ENCODE measurements around the gene UBL7.
"Not testable (repeated sequence)": the region's sequence is repeated elsewhere in the genome, so short reads cannot be mapped to it uniquely, and the experiment has no call there.

The UBL7 gene, protein sequence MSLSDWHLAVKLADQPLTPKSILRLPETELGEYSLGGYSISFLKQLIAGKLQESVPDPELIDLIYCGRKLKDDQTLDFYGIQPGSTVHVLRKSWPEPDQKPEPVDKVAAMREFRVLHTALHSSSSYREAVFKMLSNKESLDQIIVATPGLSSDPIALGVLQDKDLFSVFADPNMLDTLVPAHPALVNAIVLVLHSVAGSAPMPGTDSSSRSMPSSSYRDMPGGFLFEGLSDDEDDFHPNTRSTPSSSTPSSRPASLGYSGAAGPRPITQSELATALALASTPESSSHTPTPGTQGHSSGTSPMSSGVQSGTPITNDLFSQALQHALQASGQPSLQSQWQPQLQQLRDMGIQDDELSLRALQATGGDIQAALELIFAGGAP

GRCh38 chr15:74460871-74461846, at the start of gene UBL7:
TSS of gene UBL7 (minus strand) at chr15:74461160. CDS start at chr15:74458867, 2,293 bp downstream.
- peak; percentile 93 for DNase-seq

GRCh38 chr15:74506515-74506840, 45.5 kb upstream of the UBL7 start:
- no peak for DNase-seq

GRCh38 chr15:74505837-74506514, 45.0 kb upstream of the UBL7 start:
- no peak for DNase-seq

GRCh38 chr15:74504836-74505235, 43.9 kb upstream of the UBL7 start:
- no peak for DNase-seq

DNA sequence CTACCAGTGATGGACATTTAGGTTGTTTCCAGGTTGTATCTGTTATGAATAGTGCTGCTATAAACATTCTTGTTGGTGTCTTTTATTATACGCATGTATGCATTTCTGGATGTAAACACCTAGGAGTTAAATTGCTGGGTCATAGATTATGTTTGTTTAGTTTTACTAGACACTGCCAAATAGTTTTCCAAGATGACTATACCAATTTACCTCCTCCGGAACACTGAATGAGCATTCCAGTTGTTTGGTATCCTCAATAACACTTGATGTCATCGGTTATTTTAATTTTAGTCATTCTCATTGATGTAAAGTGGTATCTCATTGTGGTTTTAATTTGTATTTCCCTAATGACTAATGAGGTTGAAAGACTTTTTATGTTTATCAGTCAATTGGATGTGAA, 43.5 kb upstream of the UBL7 start:
- no peak for DNase-seq

GRCh38 chr15:74502301-74502700, 41.3 kb upstream of the UBL7 start:
- DNase-seq = no peak

DNA sequence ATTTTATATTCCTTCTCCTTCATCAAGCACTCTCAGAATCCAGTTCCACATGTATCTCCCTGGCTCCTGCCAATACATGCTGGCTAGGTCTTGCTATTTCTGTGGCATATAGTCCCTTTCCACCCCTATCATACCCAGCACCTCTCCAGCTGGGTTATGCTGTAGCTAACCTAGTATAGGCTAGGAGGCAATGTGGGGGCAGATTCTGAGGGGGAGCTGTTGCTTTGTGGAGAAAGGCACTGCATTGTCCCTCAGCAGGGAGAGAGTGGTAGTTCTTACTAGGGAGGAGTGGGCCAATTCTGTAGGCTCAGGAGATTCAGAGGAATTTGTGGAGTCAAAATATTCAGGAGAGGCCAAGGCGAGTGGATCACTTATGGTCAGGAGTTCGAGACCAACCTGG, 39.4 kb upstream of the UBL7 start:
- no peak for DNase-seq

- DNase-seq = no peak
Measured at GRCh38 chr15:74499366-74499765, 38.4 kb upstream of the UBL7 start.

DNA sequence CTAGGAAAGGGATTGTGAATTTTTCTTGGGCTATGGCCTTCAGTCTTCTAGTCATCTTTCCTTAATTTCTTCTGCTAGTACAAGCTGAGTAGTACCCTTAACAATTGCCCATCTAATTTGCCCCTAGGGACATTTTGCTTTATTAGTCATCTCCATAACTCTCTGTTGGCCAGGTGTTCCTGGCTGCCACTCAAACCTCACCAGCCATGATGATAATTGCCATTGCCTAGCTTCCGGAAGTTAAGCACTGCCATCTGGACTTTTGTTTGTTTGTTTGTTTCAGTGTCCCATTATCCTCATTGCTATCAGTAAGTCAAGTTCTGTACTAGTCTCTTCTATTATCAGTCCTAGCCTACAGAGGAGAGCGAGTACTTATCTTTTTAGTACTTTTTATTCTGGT, 36.6 kb upstream of the UBL7 start:
- no peak for DNase-seq

- DNase-seq = no peak
Measured at GRCh38 chr15:74496648-74497047, 35.7 kb upstream of the UBL7 start.

- DNase-seq = no peak
Measured at GRCh38 chr15:74490339-74490689, 29.4 kb upstream of the UBL7 start.

DNA sequence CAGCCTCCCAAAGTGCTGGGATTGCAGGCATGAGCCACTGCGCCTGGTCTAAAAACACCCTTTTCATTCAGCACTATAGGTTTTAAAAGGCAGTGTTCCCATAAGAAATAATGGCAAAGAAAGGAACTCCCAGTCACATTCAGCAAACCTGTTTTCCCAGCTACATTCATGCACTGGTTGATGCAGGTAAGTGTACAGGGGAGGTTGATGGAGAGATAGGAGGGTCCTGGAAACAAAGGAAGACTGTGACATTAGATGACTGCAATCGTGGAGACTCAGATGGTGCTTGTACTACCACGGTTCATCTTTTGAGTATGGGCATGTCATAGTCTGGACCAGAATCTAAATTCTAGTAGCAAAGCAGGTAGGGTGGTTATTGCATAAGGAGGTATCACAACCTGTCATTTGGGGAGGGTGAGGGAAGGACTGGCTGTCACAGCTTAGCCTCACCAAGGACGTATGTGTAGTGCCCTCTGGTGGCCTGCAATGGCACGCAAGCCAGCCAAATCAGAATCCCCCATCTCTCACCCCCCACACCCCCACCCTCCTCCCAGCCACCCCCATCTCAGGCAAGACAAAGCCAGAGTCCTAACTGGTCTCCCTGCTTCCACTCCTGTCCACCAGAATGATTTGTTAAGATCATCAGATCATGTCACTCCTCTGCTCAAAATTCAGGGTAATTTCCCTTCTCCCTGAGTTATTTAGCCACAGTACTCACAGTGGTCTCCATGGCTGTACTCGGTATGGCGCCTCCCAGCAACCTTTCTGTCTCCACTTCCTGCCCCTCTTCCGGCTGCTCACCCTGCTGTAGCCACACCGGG, 28.8 kb upstream of the UBL7 start:
- DNase-seq = peak; percentile 71

DNA sequence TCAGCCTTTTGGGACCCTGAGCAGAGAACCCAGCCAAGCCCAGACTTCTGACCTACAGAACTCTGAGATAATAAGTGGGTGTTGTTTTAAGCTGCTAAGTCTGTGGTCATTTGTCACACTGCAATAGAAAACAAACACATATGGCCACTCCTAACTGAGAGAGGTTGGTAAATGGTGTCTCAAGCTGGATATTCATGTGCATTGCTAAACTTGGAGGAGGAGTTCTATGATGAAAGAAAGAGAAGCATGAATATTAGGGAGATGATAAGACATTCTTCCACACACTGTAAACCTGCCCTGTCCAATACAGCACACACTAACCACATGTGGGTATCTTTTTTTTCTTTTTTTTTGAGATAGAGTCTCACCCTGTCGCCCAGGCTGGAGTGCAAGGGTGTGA, 27.8 kb upstream of the UBL7 start:
- no peak for DNase-seq

DNA sequence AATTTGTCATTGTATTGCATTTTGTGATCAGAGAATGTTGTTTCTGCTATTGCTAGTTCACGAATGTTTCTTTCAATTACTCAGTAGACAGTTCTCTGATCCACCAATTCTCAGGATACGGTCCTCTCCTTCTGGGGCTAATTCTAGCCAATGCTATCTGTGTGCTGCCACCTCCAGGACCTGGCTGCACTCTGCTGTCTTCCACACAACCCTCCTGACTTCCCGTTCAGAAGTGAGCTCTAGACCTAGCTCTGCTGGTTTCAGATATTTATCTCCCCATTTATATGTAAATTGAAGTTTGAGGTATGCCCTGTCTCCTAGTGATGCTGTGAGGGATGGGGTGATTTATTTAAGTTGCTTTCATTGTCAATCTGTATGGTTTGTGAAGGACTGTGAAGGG, 21.7 kb upstream of the UBL7 start:
- no peak for DNase-seq

DNA sequence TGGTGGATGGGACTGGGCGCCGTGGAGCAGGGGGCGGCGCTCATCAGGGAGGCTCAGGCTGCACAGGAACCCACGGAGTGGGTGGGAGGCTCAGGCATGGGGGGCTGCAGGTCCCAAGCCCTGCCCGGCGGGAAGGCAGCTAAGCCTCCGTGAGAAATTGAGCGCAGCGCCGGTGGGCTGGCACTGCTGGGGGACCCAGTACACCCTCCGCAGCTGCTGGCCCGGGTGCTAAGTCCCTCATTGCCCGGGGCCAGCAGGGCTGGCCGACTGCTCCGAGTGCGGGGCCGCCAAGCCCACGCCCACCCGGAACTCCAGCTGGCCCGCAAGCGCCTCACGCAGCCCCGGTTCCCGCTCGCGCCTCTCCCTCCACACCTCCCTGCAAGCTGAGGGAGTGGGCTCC, 19.4 kb upstream of the UBL7 start:
- DNase-seq = not testable (repeated sequence)

DNA sequence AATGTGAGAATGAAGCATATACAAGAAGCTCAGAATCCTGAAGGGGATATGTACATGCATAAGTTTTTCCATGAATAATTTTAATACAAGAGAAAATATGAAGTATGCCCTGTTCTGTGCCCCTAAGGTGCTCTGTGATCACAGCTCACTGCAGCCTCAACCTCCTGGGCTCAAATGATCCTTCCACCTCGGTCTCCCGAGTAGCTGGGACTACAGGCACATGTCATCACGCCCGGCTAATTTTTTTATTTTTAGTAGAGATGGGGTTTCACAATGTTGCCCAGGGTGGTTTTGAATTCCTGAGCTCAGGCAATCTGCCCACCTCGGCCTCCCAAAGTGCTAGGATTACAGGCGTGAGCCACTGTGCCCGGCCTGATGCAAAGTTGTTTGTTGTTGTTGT, 10.7 kb upstream of the UBL7 start:
- DNase-seq = not testable (repeated sequence)

- no peak for DNase-seq
Measured at GRCh38 chr15:74470631-74471395, 9.9 kb upstream of the UBL7 start.

GRCh38 chr15:74468341-74469032, 7.5 kb upstream of the UBL7 start:
- DNase-seq = no peak

- DNase-seq = no peak
Measured at GRCh38 chr15:74466570-74466969, 5.6 kb upstream of the UBL7 start.

- DNase-seq = no peak
Measured at GRCh38 chr15:74464897-74465296, 3.9 kb upstream of the UBL7 start.

- DNase-seq = no peak
Measured at GRCh38 chr15:74464216-74464615, 3.3 kb upstream of the UBL7 start.
